Nephron progenitor cell (in vitro differentiated cells): ENCODE measurements around the gene NR2C2AP.

Experiments used
- DNase-seq: peaks from one replicate; pipeline ENCODE4 v3.0.0; 2021
- H3K27ac Mint-ChIP-seq: 2 replicates; pipeline ENCODE4 v1.8.0; 2021; ENCODE audit warnings: mild to moderate bottlenecking, moderate library complexity, mixed read lengths
- H3K27me3 Mint-ChIP-seq: 2 replicates; pipeline ENCODE4 v1.8.0; 2021; ENCODE audit warnings: mild to moderate bottlenecking, low read depth, mixed read lengths; ENCODE audit not compliant: poor library complexity
- H3K36me3 Mint-ChIP-seq: 2 replicates; pipeline ENCODE4 v1.8.0; 2021; ENCODE audit warnings: low read depth, mixed read lengths
- H3K4me1 Mint-ChIP-seq: 2 replicates; pipeline ENCODE4 v1.8.0; 2021; ENCODE audit warnings: mixed read lengths
- H3K4me3 Mint-ChIP-seq: 2 replicates; pipeline ENCODE4 v1.8.0; 2021; ENCODE audit warnings: mild to moderate bottlenecking, moderate library complexity, mixed read lengths
- H3K9me3 Mint-ChIP-seq: 2 replicates; pipeline ENCODE4 v1.8.0; 2021; ENCODE audit warnings: mild to moderate bottlenecking, moderate library complexity, mixed read lengths
- TF ChIP-seq, protein P1 (sequence below): fragments of 200-600 bp; sonication (generic); IDR thresholded peaks from 2 replicates; pipeline ENCODE4 v1.5.0; 2021; ENCODE audit warnings: antibody characterized with exemption

The NR2C2AP gene

DNA sequence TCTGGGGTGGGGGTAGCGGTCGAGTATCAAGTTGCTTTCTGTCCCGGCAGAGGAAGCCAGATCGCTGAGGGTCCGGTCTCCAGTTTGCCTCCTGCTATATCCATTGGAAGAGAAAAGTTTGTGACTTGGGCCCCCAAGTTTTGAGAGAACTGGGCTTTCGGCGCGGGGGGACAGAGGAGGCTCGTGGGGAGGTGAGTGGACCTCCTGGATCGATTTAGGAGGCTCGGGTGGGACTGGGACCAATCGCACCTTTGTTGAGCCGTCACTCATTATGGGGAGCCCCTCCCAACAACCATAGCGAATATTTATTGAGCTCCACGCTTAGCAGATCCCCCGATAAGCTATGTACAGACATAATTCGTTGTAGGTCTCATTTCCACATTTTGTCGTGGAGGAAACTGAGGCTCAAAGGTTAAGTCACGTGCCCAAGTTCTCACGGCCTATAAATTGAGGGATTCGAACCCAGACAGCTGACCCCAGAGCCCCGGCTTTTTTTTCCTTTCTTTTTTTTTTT lies 10.2 kb downstream of the NR2C2AP start:
- H3K27ac Mint-ChIP-seq: peak overlapping the region; percentile 69
- TF ChIP-seq, protein P1, sequence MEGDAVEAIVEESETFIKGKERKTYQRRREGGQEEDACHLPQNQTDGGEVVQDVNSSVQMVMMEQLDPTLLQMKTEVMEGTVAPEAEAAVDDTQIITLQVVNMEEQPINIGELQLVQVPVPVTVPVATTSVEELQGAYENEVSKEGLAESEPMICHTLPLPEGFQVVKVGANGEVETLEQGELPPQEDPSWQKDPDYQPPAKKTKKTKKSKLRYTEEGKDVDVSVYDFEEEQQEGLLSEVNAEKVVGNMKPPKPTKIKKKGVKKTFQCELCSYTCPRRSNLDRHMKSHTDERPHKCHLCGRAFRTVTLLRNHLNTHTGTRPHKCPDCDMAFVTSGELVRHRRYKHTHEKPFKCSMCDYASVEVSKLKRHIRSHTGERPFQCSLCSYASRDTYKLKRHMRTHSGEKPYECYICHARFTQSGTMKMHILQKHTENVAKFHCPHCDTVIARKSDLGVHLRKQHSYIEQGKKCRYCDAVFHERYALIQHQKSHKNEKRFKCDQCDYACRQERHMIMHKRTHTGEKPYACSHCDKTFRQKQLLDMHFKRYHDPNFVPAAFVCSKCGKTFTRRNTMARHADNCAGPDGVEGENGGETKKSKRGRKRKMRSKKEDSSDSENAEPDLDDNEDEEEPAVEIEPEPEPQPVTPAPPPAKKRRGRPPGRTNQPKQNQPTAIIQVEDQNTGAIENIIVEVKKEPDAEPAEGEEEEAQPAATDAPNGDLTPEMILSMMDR: no peak
- DNase-seq: no peak
- H3K27me3 Mint-ChIP-seq: no peaks in the 10 kb centered on the region
- H3K9me3 Mint-ChIP-seq: no peaks in the 10 kb centered on the region
- H3K4me3 Mint-ChIP-seq: peak overlapping the region; percentile 98
- peaks cover 42% of the 10 kb centered on the region for H3K4me1 Mint-ChIP-seq
- peaks cover 15% of the 10 kb centered on the region for H3K36me3 Mint-ChIP-seq

GRCh38 chr19:19192078-19192882 lies 10.9 kb downstream of the NR2C2AP start, which contains the start of the genes BORCS8 and RFXANK:
TSS of gene BORCS8 (minus strand) at chr19:19192152. CDS start at chr19:19192117, 35 bp downstream.
TSS of gene RFXANK (plus strand) at chr19:19192258. CDS start at chr19:19193947, 1,689 bp downstream.
- H3K9me3 Mint-ChIP-seq: no peaks in the 10 kb centered on the region
- no peaks in the 10 kb centered on the region for H3K27me3 Mint-ChIP-seq
- peaks cover 11% of the 10 kb centered on the region for H3K36me3 Mint-ChIP-seq
- H3K4me3 Mint-ChIP-seq: peak within 1 kb of the TSS; percentile 98
- peak within 1 kb of the TSS; percentile 99 for H3K27ac Mint-ChIP-seq
- TF ChIP-seq, protein P1: no peak
- H3K4me1 Mint-ChIP-seq: peaks cover 42% of the 10 kb centered on the region
- DNase-seq: peak; percentile 99

GRCh38 chr19:19191768-19192077 lies 11.5 kb downstream of the NR2C2AP start:
- DNase-seq: no peak
- peak overlapping the region; percentile 98 for H3K4me3 Mint-ChIP-seq
- TF ChIP-seq, protein P1: no peak
- peak overlapping the region; percentile 99 for H3K27ac Mint-ChIP-seq
- H3K4me1 Mint-ChIP-seq: peaks cover 42% of the 10 kb centered on the region
- H3K27me3 Mint-ChIP-seq: no peaks in the 10 kb centered on the region
- H3K36me3 Mint-ChIP-seq: peaks cover 14% of the 10 kb centered on the region
- no peaks in the 10 kb centered on the region for H3K9me3 Mint-ChIP-seq

GRCh38 chr19:19186742-19187141 lies 16.5 kb downstream of the NR2C2AP start:
- TF ChIP-seq, protein P1: no peak
- Mint-ChIP-seq H3K36me3 (peaks cover 35% of the 10 kb centered on the region), H3K27me3 (peaks cover 3% of the 10 kb centered on the region), H3K9me3 (peaks cover 3% of the 10 kb centered on the region), H3K27ac (peak overlapping the region; percentile 84), H3K4me3 (no peak overlapping the region), H3K4me1 (peaks cover 14% of the 10 kb centered on the region)
- no peak for DNase-seq

GRCh38 chr19:19185853-19186740 lies 17.1 kb downstream of the NR2C2AP start:
- Mint-ChIP-seq H3K27ac (no peak overlapping the region), H3K27me3 (peaks cover 3% of the 10 kb centered on the region), H3K4me3 (no peak overlapping the region), H3K4me1 (peaks cover 8% of the 10 kb centered on the region), H3K36me3 (peaks cover 42% of the 10 kb centered on the region), H3K9me3 (peaks cover 3% of the 10 kb centered on the region)
- TF ChIP-seq, protein P1: peak; percentile 64
- DNase-seq: peak; percentile 59
